Measurements from ENCODE around the gene IL22RA1.

- TF ChIP-seq CTCF (conservative IDR thresholded peaks at IDR 0.05 in 1 of 2, IDR thresholded peaks at IDR 0.05 in 1 of 2; ENCODE audit: extremely low read depth in 1 of 2, insufficient read depth in 1 of 2, low read depth in 1 of 2, low read length in 2 of 2): no peak
- TF ChIP-seq EZH2 (IDR thresholded peaks at IDR 0.05; ENCODE audit: borderline replicate concordance, low read length): no peak
Observed at GRCh38 chr1:24177161-24177560, 34.2 kb upstream of the IL22RA1 start.

Data from mammary epithelial cell (primary cell).